ENCODE data around the gene MAP1LC3B.

- TF ChIP-seq EZH2 (IDR thresholded peaks at IDR 0.05; ENCODE audit: borderline replicate concordance) (no peak), CTCF (IDR thresholded peaks at IDR 0.05; ENCODE audit: poor library complexity) (no peak), EZH2phosphoT487 (IDR thresholded peaks at IDR 0.05; ENCODE audit: low read depth, severe bottlenecking, unreplicated experiment) (no peak)
Measured at GRCh38 chr16:87367529-87367928, 24.6 kb upstream of the MAP1LC3B start.
